SK-N-SH (cell line): Measurements from ENCODE around the gene F11R. TPM values are rescaled to one million over a fixed set of nuclear protein-coding genes. Genes with fewer than 3 reads are reported as not detected.

ENCODE experiments used
- CTCF ChIA-PET: fragments of 300-600, 350-600 bp; formaldehyde crosslinking; extraction: SDS; loops from one replicate; lab custom pipeline; 2021; lab: Yijun Ruan, JAX
- POLR2A ChIA-PET: fragments of 350-600 bp; sonication (Branson Sonifier 250); formaldehyde crosslinking; extraction: SDS; loops from one replicate; lab custom pipeline; 2020; ENCODE audit warnings: antibody characterized with exemption, inconsistent platforms; lab: Yijun Ruan, JAX
- DNase-seq: peaks from one replicate; pipeline ENCODE4 v3.0.0; 2012
- H2AFZ ChIP-seq: fragments of 200-600 bp; sonication (generic); 2 replicates; pipeline ENCODE4 v1.8.1; 2016; ENCODE audit warnings: antibody characterized with exemption, mild to moderate bottlenecking, low read depth
- H3F3A ChIP-seq: fragments of 200-600 bp; sonication (generic); replicated peaks from 2 replicates; pipeline ENCODE3; 2016; ENCODE audit warnings: antibody characterized with exemption, mild to moderate bottlenecking; ENCODE audit not compliant: insufficient read depth
- H3K27ac ChIP-seq, 2 experiments: fragments of 200-500 bp in 1 of 2; fragments of 200-600 bp in 1 of 2; sonication (Bioruptor generic) in 1 of 2; sonication (generic), shearing (Covaris generic) in 1 of 2; 2 replicates each; pipeline versions ENCODE4 v1.5.1 to v1.6.1; 2014 to 2016; ENCODE audit warnings: low read depth in 2 of 2, inconsistent platforms in 1 of 2, low read length in 1 of 2, mild to moderate bottlenecking in 1 of 2, mixed read lengths in 1 of 2
- H3K27me3 ChIP-seq: fragments of 200-600 bp; sonication (generic), shearing (Covaris generic); 2 replicates; pipeline ENCODE4 v1.6.1; 2016; ENCODE audit warnings: mixed run types; ENCODE audit not compliant: insufficient read depth
- H3K36me3 ChIP-seq, 2 experiments: fragments of 200-500 bp in 1 of 2; fragments of 200-600 bp in 1 of 2; sonication (Bioruptor generic) in 1 of 2; sonication (generic) in 1 of 2; replicated peaks in 1 of 2; 2 replicates each; pipeline versions ENCODE3 to v1.5.1; 2014 to 2016; ENCODE audit warnings: low read length in 1 of 2, mild to moderate bottlenecking in 1 of 2; ENCODE audit not compliant: insufficient read depth in 2 of 2, control insufficient read depth in 1 of 2
- H3K4me1 ChIP-seq, 2 experiments: fragments of 200-500 bp in 1 of 2; fragments of 200-600 bp in 1 of 2; sonication (Bioruptor generic) in 1 of 2; sonication (generic), shearing (Covaris generic) in 1 of 2; 2 replicates each; pipeline versions ENCODE4 v1.5.1 to v1.6.1; 2014 to 2016; ENCODE audit warnings: low read depth in 1 of 2, low read length in 1 of 2, mixed run types in 1 of 2; ENCODE audit not compliant: insufficient read depth in 2 of 2, control insufficient read depth in 1 of 2
- H3K4me2 ChIP-seq: fragments of 200-600 bp; sonication (generic), shearing (Covaris generic); 2 replicates; pipeline ENCODE4 v1.6.1; 2017; ENCODE audit warnings: mixed run types
- H3K4me3 ChIP-seq, 2 experiments: fragments of 200-500 bp in 1 of 2; fragments of 200-600 bp in 1 of 2; sonication (Bioruptor generic) in 1 of 2; sonication (generic), shearing (Covaris generic) in 1 of 2; 2 replicates each; pipeline versions ENCODE4 v1.5.1 to v1.8.1; 2014 to 2016; ENCODE audit warnings: low read depth in 2 of 2, inconsistent platforms in 1 of 2, low read length in 1 of 2, mild to moderate bottlenecking in 1 of 2, mixed read lengths in 1 of 2, moderate library complexity in 1 of 2
- H3K79me2 ChIP-seq: fragments of 200-600 bp; sonication (generic); 2 replicates; pipeline ENCODE4 v1.8.1; 2017; ENCODE audit warnings: mild to moderate bottlenecking; ENCODE audit not compliant: insufficient read depth
- H3K9ac ChIP-seq: fragments of 200-600 bp; sonication (generic); 2 replicates; pipeline ENCODE4 v1.6.1; 2017; ENCODE audit warnings: mixed run types
- H3K9me2 ChIP-seq: fragments of 200-600 bp; sonication (generic); 2 replicates; pipeline ENCODE4 v1.6.1; 2017; ENCODE audit warnings: mixed run types
- H3K9me3 ChIP-seq: fragments of 200-600 bp; sonication (generic); 2 replicates; pipeline ENCODE4 v1.6.1; 2017; ENCODE audit warnings: mixed run types, mild to moderate bottlenecking, moderate library complexity
- H4K20me1 ChIP-seq: fragments of 200-600 bp; sonication (generic); 2 replicates; pipeline ENCODE4 v1.6.1; 2017; ENCODE audit warnings: mild to moderate bottlenecking, mixed run types; ENCODE audit not compliant: insufficient read depth
- CHD2 ChIP-seq: fragments of 150-350 bp; IDR thresholded peaks from 2 replicates; pipeline ENCODE4 v1.6.1; 2018; ENCODE audit warnings: low read length; ENCODE audit not compliant: partially characterized antibody
- EP300 ChIP-seq, 2 experiments: IDR thresholded peaks; 2 replicates each; pipeline versions ENCODE4 v1.4.0 to v1.6.1; 2012; ENCODE audit warnings: borderline replicate concordance in 1 of 2, low read depth in 1 of 2, low read length in 1 of 2
- EZH2phosphoT487 ChIP-seq: fragments of 200-600 bp; sonication (generic); IDR thresholded peaks from 2 replicates; pipeline ENCODE4 v1.6.1; 2017; ENCODE audit warnings: low read depth, mixed run types, mild to moderate bottlenecking, antibody characterized with exemption, moderate library complexity, borderline replicate concordance
- FOXJ3 ChIP-seq: sonication (generic); formaldehyde crosslinking; IDR thresholded peaks from 2 replicates; pipeline ENCODE4 v1.5.1; 2020; ENCODE audit warnings: mild to moderate bottlenecking, missing genetic modification reagents
- FOXM1 ChIP-seq: IDR thresholded peaks from 2 replicates; pipeline ENCODE4 v1.4.0; 2012; ENCODE audit warnings: low read depth, mild to moderate bottlenecking
- GABPA ChIP-seq: IDR thresholded peaks from 2 replicates; pipeline ENCODE4 v1.4.0; 2012; ENCODE audit warnings: low read depth, mild to moderate bottlenecking
- GATA2 ChIP-seq: sonication (generic); formaldehyde crosslinking; IDR thresholded peaks from 2 replicates; pipeline ENCODE4 v1.5.0; 2020; ENCODE audit warnings: mild to moderate bottlenecking, missing genetic modification reagents
- MEF2A ChIP-seq: IDR thresholded peaks from 2 replicates; pipeline ENCODE4 v1.4.0; 2012; ENCODE audit warnings: low read depth, borderline replicate concordance
- MXI1 ChIP-seq: IDR thresholded peaks from 2 replicates; pipeline ENCODE4 v1.6.1; 2012; ENCODE audit warnings: mild to moderate bottlenecking, low read depth, low read length, improper control_type of control experiment
- NFIC ChIP-seq: IDR thresholded peaks from 2 replicates; pipeline ENCODE4 v1.4.0; 2012; ENCODE audit warnings: borderline replicate concordance
- RCOR1 ChIP-seq: fragments of 150-350 bp; IDR thresholded peaks from 2 replicates; pipeline ENCODE4 v1.6.1; 2017; ENCODE audit warnings: antibody characterized with exemption, low read length
- RXRA ChIP-seq: IDR thresholded peaks from 2 replicates; pipeline ENCODE4 v1.4.0; 2012; ENCODE audit warnings: low read depth, mild to moderate bottlenecking, borderline replicate concordance
- SIN3A ChIP-seq: IDR thresholded peaks from 2 replicates; pipeline ENCODE4 v1.6.1; 2012; ENCODE audit warnings: low read depth, mild to moderate bottlenecking, low read length, moderate library complexity, borderline replicate concordance
- SMC3 ChIP-seq: IDR thresholded peaks from 2 replicates; pipeline ENCODE4 v1.6.1; 2012; ENCODE audit warnings: low read depth, low read length, improper control_type of control experiment
- TAF1 ChIP-seq: IDR thresholded peaks from 2 replicates; pipeline ENCODE4 v1.6.1; 2012; ENCODE audit warnings: low read depth, mild to moderate bottlenecking, low read length, moderate library complexity, borderline replicate concordance
- YY1 ChIP-seq: IDR thresholded peaks from 2 replicates; pipeline ENCODE4 v1.4.0; 2012; ENCODE audit warnings: low read depth, mild to moderate bottlenecking
- WGBS: methylation state at CpG from one replicate; pipeline ENCODE4 v1.1.6; 2017; ENCODE audit warnings: low lambda C conversion rate; 5-methylcytosine and 5-hydroxymethylcytosine counted together
- polyA plus RNA-seq, 3 experiments: library from polyadenylated mRNA; depleted of rRNA; stranded (reverse); fragments of >200 nt; gene quantifications; 2 replicates each; pipeline ENCODE4 v1.2.3, GENCODE V29; 2012
- TF ChIP-seq, protein P1 (sequence below): fragments of 150-350 bp; IDR thresholded peaks from 2 replicates; pipeline ENCODE4 v1.6.1; 2016; ENCODE audit warnings: mild to moderate bottlenecking, low read depth, low read length
- TF ChIP-seq, protein P2 (sequence below): IDR thresholded peaks from 2 replicates; pipeline ENCODE4; 2012
- TF ChIP-seq, protein P3 (sequence below): IDR thresholded peaks from 2 replicates; pipeline ENCODE4 v1.4.0; 2012; ENCODE audit warnings: low read depth, borderline replicate concordance
- TF ChIP-seq, protein P4 (sequence below): fragments of 200-600 bp; sonication (generic); IDR thresholded peaks from 2 replicates; pipeline ENCODE4 v1.6.1; 2017; ENCODE audit warnings: antibody characterized with exemption, mild to moderate bottlenecking, moderate library complexity

Gene F11R
- polyA plus RNA-seq, 1 of the 3 experiments (the other 2 are of a cell fraction) = 9.0 TPM

DNA sequence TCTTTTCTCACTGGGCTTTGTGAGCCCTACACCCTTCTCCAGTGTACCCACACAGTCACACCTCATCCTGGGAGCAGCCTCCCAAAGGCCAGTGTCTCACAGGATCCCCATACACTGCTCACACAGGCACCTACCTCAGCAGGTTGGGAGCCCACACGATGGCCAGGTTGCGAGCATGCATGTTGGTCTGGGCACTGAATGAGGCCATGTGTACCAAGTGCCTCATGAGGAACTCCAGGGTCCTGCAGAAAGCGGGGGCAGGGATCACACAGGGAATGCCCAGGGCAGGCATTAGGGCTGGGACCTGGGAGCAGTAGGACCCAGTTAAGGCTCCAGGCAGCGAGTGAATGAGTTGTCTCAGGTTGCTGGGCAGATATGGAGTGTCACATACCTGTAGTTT, 33.3 kb upstream of the F11R start:
- CTCF ChIA-PET = interaction anchor here (0.7 to 1.5 kb wide), 3 partner anchors 17 to 44 kb away, joined by 3 to 4 read pairs (median 3); partner anchors contain the start of gene KLHDC9

More for the DNA sequence above, 33.3 kb upstream of the F11R start:
- H3K27ac ChIP-seq = no peak overlapping the region
- POLR2A ChIA-PET = no interaction called here
- no peak overlapping the region for H2AFZ ChIP-seq
- no peaks in the 10 kb centered on the region for H3K4me1 ChIP-seq
- H3K4me3 ChIP-seq = no peak overlapping the region
- H3K9me3 ChIP-seq = no peaks in the 10 kb centered on the region
- no peak overlapping the region for H3K9ac ChIP-seq
- H3K4me2 ChIP-seq = no peak overlapping the region
- no peaks in the 10 kb centered on the region for H3K9me2 ChIP-seq
- no peaks in the 10 kb centered on the region for H3F3A ChIP-seq
- TF ChIP-seq, protein P1, sequence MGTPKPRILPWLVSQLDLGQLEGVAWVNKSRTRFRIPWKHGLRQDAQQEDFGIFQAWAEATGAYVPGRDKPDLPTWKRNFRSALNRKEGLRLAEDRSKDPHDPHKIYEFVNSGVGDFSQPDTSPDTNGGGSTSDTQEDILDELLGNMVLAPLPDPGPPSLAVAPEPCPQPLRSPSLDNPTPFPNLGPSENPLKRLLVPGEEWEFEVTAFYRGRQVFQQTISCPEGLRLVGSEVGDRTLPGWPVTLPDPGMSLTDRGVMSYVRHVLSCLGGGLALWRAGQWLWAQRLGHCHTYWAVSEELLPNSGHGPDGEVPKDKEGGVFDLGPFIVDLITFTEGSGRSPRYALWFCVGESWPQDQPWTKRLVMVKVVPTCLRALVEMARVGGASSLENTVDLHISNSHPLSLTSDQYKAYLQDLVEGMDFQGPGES = no peak
- TF ChIP-seq RCOR1 (no peak), YY1 (no peak), GABPA (no peak), GATA2 (no peak), EP300 (IDR thresholded peaks at IDR 0.05; ENCODE audit: borderline replicate concordance in 1 of 2, low read depth in 1 of 2, low read length in 1 of 2) (no peak), TAF1 (no peak), CHD2 (no peak), MXI1 (no peak), RXRA (no peak), EZH2phosphoT487 (no peak), FOXM1 (no peak), SIN3A (no peak), FOXJ3 (no peak), SMC3 (no peak), MEF2A (no peak), NFIC (no peak)
- TF ChIP-seq, protein P2, sequence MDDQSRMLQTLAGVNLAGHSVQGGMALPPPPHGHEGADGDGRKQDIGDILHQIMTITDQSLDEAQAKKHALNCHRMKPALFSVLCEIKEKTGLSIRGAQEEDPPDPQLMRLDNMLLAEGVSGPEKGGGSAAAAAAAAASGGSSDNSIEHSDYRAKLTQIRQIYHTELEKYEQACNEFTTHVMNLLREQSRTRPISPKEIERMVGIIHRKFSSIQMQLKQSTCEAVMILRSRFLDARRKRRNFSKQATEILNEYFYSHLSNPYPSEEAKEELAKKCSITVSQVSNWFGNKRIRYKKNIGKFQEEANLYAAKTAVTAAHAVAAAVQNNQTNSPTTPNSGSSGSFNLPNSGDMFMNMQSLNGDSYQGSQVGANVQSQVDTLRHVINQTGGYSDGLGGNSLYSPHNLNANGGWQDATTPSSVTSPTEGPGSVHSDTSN = no peak
- TF ChIP-seq, protein P3, sequence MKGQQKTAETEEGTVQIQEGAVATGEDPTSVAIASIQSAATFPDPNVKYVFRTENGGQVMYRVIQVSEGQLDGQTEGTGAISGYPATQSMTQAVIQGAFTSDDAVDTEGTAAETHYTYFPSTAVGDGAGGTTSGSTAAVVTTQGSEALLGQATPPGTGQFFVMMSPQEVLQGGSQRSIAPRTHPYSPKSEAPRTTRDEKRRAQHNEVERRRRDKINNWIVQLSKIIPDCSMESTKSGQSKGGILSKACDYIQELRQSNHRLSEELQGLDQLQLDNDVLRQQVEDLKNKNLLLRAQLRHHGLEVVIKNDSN = no peak
- TF ChIP-seq, protein P4, sequence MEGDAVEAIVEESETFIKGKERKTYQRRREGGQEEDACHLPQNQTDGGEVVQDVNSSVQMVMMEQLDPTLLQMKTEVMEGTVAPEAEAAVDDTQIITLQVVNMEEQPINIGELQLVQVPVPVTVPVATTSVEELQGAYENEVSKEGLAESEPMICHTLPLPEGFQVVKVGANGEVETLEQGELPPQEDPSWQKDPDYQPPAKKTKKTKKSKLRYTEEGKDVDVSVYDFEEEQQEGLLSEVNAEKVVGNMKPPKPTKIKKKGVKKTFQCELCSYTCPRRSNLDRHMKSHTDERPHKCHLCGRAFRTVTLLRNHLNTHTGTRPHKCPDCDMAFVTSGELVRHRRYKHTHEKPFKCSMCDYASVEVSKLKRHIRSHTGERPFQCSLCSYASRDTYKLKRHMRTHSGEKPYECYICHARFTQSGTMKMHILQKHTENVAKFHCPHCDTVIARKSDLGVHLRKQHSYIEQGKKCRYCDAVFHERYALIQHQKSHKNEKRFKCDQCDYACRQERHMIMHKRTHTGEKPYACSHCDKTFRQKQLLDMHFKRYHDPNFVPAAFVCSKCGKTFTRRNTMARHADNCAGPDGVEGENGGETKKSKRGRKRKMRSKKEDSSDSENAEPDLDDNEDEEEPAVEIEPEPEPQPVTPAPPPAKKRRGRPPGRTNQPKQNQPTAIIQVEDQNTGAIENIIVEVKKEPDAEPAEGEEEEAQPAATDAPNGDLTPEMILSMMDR = no peak
- no peaks in the 10 kb centered on the region for H3K27me3 ChIP-seq
- H3K79me2 ChIP-seq = no peaks in the 10 kb centered on the region
- no peak for DNase-seq
- no peaks in the 10 kb centered on the region for H3K36me3 ChIP-seq
- no peaks in the 10 kb centered on the region for H4K20me1 ChIP-seq
- WGBS = 63% methylated on average over 3 of the region's 4 CpGs
